ENCODE data around the gene CYP21A2.
"Not testable (repeated sequence)": the region's sequence is repeated elsewhere in the genome, so short reads cannot be mapped to it uniquely, and the experiment has no call there.

Gene CYP21A2

DNA sequence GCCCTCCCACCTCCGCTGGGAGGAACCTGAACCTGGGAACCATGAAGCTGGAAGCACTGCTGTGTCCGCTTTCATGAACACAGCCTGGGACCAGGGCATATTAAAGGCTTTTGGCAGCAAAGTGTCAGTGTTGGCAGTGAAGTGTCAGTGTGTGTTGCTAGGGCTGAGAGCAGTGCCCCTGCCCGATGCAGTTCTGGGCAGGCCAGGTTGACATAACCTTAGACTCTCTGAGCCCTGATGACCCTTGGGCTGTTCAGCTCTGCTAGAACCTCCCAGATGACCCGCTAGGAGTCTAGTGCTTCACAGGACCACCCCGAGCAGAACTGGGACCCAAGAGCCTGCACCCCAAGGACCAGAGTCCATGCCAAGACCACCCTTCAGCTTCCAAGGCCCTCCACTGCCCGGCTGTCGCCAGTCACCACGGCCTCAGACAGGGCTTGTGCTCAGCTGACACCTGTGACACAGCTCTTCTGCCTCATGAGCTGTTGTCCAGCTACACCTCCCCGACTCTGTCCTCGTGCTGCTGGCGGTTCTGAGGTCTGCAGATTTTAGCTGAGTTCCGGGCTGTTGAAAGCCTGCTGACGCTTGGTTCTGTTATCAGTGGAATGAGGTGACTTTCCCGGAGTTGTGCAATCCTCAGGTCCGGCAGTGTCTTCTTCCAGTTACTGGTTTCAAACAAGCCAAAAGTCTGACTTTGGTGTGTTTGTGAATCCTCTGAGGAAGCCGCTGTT is 2.8 kb upstream of the CYP21A2 start:
- not testable (repeated sequence) for DNase-seq

DNA sequence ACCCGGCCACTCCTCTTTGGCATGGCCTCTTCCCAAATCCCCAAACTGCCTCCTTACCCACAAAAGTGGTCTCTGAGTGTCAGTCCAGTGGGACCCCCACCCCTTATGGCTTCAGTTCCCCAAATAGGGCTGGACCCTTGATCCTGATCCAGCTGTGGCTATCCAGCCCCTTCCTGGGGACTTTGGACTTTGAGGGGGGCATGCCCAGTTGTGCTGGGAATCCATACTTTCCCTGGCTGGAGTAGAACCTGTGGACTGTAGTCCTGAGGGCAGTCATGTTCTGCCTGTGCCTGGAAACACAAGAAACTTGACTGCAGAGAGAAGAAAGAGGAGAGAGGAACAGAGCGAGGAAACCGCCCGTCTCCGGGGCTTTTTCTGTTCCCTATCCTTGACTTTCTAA is 1.1 kb upstream of the CYP21A2 start:
- DNase-seq: not testable (repeated sequence)

DNA sequence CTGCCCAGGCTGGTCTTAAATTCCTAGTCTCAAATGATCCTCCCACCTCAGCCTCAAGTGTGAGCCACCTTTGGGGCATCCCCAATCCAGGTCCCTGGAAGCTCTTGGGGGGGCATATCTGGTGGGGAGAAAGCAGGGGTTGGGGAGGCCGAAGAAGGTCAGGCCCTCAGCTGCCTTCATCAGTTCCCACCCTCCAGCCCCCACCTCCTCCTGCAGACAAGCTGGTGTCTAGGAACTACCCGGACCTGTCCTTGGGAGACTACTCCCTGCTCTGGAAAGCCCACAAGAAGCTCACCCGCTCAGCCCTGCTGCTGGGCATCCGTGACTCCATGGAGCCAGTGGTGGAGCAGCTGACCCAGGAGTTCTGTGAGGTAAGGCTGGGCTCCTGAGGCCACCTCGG is 663 bp downstream of the CYP21A2 start:
- not testable (repeated sequence) for DNase-seq

DNA sequence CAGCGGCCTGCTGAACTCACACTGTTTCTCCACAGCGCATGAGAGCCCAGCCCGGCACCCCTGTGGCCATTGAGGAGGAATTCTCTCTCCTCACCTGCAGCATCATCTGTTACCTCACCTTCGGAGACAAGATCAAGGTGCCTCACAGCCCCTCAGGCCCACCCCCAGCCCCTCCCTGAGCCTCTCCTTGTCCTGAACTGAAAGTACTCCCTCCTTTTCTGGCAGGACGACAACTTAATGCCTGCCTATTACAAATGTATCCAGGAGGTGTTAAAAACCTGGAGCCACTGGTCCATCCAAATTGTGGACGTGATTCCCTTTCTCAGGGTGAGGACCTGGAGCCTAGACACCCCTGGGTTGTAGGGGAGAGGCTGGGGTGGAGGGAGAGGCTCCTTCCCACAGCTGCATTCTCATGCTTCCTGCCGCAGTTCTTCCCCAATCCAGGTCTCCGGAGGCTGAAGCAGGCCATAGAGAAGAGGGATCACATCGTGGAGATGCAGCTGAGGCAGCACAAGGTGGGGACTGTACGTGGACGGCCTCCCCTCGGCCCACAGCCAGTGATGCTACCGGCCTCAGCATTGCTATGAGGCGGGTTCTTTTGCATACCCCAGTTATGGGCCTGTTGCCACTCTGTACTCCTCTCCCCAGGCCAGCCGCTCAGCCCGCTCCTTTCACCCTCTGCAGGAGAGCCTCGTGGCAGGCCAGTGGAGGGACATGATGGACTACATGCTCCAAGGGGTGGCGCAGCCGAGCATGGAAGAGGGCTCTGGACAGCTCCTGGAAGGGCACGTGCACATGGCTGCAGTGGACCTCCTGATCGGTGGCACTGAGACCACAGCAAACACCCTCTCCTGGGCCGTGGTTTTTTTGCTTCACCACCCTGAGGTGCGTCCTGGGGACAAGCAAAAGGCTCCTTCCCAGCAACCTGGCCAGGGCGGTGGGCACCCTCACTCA is 1.4 kb downstream of the CYP21A2 start:
- DNase-seq: not testable (repeated sequence)

DNA sequence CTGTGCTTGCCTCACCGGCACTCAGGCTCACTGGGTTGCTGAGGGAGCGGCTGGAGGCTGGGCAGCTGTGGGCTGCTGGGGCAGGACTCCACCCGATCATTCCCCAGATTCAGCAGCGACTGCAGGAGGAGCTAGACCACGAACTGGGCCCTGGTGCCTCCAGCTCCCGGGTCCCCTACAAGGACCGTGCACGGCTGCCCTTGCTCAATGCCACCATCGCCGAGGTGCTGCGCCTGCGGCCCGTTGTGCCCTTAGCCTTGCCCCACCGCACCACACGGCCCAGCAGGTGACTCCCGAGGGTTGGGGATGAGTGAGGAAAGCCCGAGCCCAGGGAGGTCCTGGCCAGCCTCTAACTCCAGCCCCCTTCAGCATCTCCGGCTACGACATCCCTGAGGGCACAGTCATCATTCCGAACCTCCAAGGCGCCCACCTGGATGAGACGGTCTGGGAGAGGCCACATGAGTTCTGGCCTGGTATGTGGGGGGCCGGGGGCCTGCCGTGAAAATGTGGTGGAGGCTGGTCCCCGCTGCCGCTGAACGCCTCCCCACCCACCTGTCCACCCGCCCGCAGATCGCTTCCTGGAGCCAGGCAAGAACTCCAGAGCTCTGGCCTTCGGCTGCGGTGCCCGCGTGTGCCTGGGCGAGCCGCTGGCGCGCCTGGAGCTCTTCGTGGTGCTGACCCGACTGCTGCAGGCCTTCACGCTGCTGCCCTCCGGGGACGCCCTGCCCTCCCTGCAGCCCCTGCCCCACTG is 2.3 kb downstream of the CYP21A2 start:
- not testable (repeated sequence) for DNase-seq

DNA sequence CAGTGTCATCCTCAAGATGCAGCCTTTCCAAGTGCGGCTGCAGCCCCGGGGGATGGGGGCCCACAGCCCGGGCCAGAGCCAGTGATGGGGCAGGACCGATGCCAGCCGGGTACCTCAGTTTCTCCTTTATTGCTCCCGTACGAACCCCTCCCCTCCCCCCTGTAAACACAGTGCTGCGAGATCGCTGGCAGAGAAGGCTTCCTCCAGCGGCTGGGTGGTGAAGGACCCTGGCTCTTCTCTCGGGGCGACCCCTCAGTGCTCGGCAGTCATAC is 2.8 kb downstream of the CYP21A2 start:
- not testable (repeated sequence) for DNase-seq

DNA sequence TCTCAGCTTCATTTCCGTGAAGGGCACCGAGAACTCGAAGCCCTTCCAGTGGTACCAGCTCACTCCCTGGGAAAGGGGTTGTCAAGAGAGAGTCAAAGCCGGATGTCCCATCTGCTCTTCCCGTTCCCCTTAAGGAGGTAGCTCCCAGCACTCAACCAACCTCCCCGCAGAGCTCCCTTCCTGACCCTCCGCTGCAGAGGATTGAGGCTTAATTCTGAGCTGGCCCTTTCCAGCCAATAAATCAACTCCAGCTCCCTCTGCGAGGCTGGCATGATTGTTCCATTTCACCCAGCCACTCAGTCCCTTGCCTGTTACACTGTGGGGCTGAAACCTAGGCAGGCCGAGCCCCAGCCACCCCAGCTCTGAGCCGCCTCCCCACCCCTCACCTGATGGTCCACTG is 3.2 kb downstream of the CYP21A2 start:
- DNase-seq: not testable (repeated sequence)

DNA sequence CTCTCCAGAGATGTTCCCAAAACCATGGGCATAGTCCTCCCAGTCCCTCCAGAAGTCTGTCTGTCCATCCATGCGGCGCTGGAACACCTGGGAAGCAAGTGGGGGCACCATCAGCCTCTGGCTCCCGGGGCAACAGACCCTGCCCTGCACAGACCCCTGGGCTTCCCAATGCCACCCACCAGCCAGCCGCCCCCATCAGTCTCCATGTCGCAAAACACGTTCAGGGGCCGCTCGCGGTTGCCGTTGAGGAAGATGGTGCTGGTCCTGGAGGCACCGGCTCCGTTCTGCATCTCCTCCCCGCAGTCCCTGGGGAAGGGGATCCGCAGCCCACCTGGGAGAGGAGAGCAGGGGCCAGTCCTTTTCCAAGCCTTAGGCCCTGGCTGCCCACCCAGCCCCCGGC is 4.1 kb downstream of the CYP21A2 start:
- not testable (repeated sequence) for DNase-seq

DNA sequence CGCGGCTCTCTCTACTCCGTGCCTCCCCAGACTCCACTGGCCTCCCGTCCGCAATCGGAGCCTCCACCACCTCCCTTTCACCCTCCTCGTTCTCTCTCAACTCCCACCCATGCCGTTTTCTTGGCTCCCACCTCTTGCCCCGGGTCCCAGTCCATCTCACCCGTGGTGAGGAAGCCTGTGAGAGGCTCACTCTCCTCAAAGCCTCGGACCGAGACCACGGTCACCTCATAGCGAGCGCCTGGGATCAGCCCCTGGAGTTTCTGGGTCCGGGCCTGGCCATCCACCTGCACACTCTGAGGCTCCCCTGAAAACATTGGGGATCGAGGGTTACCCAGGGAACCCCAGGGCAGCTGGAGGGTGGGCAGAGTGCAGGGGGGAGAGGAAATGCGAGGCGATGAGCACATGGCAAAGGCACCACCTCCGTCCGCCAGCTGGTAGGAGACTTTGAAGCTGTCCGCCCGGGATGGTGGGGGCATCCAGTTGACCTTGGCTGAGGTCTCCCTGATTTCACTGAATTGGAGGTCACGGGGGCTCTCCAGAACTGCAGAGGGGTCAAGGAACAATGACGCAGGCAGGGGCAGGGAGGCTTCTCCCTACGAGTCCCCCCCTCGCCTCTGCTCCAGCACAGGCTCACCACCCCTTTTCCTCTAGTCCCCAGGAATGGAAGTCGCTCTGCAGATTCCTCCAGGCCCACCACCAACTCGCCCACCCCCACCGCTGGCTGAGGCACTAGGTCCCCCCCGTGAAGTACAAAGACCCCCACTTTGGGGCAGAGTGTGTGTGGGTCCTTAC is 5.6 kb downstream of the CYP21A2 start:
- not testable (repeated sequence) for DNase-seq

DNA sequence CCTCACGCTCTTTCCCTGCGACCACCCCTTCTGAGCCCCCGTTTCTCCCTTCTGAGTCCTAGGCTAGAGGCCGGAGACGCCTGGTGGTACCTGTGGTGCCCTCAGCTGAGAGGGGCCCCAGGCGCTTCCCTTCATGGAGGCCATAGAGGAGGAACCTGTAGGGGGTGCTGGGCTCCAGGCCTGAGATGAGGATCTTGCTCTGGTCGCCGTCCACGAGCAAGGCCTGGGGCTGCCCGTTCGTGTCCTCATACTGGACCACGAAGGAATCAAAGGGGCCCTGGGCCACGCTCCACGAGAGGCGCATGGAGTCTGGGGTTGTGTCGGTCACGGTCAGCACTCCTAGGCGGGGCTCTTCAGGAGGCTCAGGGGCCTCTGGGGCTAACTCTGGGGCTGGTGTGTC is 6.7 kb downstream of the CYP21A2 start:
- not testable (repeated sequence) for DNase-seq

DNA sequence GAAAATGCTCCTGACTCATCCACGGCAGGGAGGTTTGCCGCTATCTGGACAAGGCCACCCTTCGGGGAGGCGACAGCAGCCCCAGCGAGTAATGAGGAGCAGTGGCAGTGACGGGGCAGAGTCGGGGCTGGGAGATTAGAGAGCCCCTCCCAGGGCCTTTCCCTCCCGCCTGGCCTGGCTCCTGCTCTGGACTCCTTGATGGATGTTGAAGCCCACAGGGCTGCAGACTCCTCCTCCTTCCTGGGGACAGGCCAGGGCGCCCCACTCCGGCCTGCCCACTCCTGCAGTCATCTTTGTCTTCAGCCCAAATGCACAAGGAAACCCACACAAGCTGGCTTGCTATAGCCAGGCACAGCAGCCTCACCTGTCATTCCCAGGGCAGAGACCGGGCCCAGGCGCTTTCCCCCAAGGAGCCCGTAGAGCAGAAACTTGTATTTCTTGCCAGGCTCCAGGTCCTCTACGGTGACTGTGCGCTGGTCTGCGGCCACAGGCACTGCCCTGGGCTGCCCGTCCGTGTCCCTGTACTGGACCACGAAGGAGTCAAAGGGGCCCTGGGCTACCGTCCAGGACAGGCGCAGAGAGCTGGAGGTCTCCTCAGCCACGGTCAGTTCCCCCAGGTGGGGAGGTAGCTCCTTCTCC is 7.7 kb downstream of the CYP21A2 start:
- no peak for DNase-seq

DNA sequence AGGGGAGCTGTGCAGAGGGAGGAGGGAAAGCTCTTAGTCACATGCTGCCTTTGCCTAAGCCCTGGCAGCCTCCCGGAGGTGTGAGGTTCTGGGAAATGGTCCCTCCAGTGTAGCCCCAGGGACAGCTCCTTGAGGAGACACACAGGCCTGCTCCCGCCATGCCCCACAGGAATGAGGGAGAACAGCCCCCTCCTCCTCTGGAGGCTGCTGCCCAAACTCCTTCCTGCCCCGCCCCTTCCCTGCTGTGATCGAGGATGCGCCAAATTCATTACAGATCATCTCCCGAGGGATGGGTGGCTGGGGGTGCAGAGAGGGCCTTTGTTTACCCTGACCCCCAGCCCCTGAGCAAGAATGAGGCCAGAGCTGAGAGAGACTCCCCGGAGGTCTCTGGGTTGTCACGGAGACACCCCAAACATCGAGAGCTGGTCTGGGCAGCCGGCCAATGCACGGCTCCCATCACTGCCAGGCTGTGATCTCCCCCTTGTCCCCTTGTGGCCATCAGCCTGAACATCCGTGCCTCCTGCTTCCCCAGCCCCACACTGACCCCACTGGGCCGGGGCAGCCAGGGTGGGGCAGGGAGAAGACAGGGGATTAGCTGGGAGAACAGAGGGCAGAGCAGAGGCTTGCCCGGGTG is 8.4 kb downstream of the CYP21A2 start:
- DNase-seq: no peak

DNA sequence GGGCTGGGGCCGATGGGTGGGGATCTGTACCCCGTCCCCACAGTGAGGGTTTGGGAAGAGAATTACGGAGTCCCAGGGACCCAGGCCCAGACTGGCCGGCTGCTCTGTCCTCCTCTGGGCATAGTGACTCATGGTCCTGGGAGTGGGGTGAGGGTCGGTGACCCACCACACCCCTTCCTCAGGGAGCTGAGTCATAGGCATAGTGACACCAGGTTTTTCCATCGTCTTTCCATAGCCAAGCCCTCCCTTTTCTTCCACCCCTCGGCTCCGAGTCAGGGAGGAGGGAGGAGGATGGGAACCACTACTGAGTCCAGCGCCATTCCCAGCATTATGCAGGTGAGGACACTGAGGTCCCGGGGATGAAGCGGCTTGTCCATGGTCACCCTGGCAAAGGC is 8.9 kb downstream of the CYP21A2 start:
- no peak for DNase-seq

DNA sequence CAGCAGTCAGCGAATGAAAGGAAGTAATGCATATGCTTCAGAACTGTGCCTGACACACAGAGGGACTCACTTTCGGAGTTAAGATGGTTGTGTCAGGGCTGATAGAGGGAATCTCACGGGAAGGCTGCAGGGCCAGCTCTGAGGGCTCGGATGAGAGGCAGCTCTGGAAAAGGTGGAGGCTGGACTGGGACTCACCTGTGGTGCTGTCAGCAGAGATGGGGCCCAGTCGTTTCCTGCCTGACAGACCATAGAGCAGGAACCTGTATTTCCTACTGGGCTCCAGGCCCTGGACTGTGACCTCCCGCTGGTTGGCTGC is 9.3 kb downstream of the CYP21A2 start:
- no peak for DNase-seq

DNA sequence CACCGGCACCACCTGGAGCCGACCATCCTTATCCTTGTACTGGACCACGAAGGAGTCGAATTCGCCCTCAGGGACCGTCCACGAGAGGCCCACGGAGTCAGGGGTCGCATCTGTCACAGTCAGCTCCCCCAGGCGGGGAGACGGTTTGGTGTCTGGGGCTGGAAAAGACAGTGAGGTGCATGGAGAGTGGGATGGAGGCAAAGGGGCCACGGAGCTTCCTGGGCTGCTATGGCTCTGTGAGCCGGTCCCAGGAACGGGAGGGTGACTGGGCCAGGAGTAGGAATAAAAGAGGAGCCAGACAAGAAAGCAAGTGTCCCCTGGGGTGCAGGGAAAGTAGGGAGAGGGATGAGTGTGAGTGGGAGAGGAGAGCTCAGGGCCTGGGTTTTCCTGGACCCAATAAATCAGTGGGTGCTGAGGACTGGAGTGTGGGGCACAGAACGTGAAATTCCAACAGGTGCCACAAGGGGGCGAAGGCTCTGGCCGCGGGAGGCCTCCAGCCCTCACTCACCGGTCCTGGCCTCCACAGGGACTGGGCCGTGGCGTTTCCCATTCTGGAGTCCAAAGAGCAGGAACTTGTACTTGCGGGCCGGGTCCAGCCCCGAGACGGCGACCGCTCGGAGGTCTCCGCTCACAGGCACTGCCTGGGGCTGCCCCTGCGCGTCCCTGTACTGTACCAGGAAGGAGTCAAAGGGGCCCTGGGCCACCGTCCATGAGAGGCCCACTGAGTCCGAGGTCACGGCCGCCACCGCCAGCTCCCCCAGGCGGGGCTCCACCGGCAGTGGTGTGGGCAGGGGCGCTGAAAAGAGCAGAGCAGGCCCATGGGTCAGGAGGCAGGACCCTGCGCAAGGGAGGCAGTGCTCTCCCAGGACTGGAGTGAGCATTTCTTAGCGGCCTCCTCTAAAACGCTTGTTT is 9.9 kb downstream of the CYP21A2 start:
- no peak for DNase-seq

DNA sequence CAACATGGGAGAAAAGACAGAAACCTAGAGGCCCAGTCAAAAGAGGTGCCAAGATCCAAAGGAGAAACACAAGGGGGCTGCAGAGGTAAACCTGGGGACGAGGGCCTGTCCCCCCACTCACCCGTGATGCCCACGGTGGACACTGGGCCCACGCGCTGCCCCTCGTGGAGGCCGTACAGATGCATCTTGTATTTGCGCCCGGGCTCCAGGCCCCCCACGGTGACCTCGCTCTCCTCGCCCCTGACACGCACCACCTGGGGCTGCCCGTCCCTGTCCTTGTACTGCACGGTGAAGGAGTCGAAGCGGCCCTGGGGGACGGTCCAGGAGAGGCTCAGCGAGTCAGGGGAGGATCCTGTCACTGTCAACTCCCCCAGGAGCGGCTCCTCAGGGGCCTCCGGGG is 10.9 kb downstream of the CYP21A2 start:
- DNase-seq: not testable (repeated sequence)

DNA sequence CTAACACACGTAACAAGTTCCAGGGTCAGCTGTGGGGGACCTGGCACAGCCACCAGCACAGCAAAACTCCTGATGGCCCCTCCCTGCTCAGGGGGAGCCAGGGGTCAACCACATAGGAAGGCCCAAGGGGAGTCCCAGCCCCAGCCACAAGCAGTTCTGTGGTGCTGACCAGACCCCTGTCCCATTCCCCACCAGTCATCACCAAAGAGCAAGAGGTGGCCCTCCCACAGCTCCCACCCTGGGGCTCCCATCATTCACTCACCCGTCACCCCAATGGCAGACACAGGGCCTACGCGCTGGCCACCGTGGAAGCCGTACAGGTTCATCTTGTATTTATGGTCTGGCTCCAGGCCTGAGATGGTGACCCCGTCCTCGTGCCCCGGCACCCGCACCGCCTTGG is 11.5 kb downstream of the CYP21A2 start:
- not testable (repeated sequence) for DNase-seq

DNA sequence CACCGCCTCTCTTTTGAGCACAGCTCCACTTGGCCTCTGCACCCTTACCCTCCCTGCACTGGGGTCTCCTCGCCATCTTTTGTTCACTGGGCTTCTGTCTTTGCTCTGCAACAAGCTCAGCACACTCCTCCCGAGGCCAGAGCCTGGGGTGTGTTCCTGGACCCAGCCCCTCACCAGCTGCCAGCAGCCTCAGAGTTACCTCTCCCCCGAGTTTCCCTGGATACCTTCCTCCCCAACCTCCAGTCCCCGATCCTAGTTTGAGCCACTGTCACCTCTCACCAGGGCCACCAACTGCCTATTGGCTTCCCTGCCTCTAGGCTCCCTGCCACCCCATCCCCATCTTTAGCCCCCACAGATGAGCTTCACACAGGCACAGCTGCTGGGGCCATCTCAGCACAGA is 12.3 kb downstream of the CYP21A2 start:
- DNase-seq: no peak

DNA sequence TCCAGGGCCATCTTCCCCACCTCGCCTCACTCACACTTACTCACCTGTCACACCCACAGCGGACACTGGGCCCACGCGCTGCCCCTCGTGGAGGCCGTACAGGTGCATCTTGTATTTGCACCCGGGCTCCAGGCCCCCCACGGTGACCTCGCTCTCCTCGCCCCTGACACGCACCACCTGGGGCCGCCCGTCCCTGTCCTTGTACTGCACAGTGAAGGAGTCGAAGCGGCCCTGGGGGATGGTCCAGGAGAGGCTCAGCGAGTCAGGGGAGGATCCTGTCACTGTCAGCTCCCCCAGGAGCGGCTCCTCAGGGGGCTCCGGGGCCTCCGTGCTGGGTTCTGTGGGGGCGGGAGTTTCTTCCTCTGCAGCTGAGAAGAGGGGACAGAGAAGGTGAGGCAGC is 14.4 kb downstream of the CYP21A2 start:
- DNase-seq: not testable (repeated sequence)

DNA sequence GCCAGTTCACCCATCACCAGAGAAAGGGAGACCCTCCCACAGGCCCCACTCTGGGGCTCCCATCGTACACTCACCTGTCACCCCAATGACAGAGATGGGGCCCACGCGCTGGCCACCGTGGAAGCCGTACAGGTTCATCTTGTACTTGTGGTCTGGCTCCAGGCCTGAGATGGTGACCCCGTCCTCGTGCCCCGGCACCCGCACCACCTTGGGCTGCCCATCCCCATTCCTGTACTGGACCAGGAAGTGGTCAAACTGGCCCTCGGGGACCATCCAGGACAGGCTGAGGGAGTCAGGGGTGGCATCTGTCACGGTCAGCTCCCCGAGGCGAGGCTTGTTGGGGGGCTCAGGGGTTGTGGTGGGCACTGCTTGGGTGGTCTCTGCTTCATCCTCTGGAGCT is 15.1 kb downstream of the CYP21A2 start:
- DNase-seq: not testable (repeated sequence)

DNA sequence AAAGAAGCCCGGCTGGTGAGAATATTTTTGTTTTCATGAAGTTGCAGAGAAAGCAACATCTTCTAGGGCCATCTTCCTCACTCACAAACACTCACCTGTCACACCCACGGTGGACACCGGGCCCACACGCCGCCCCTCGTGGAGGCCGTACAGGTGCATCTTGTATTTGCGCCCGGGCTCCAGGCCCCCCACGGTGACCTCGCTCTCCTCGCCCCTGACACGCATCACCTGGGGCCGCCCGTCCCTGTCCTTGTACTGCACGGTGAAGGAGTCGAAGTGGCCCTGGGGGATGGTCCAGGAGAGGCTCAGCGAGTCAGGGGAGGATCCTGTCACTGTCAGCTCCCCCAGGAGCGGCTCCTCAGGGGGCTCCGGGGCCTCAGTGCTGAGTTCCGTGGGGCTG is 17.5 kb downstream of the CYP21A2 start:
- DNase-seq: not testable (repeated sequence)
